Skeletal muscle satellite cell (primary cell): ENCODE measurements around the gene GDNF.

ENCODE experiments used
- H3K27me3 ChIP-seq: 2 replicates; pipeline ENCODE4 v1.7.0; 2013; ENCODE audit warnings: low read length; ENCODE audit not compliant: control insufficient read depth, insufficient read depth
- H3K36me3 ChIP-seq: 2 replicates; pipeline ENCODE4 v1.7.0; 2013; ENCODE audit warnings: mild to moderate bottlenecking, control low read depth, low read length; ENCODE audit not compliant: insufficient read depth
- H3K4me1 ChIP-seq: 2 replicates; pipeline ENCODE4 v1.7.0; 2013; ENCODE audit warnings: low read length; ENCODE audit not compliant: control insufficient read depth, insufficient read depth
- H3K4me2 ChIP-seq: 2 replicates; pipeline ENCODE4 v1.7.0; 2013; ENCODE audit warnings: mild to moderate bottlenecking, low read length
- H3K4me3 ChIP-seq: 2 replicates; pipeline ENCODE4 v1.7.0; 2013; ENCODE audit warnings: low read length
- H3K9ac ChIP-seq: 2 replicates; pipeline ENCODE4 v1.7.0; 2013; ENCODE audit warnings: mild to moderate bottlenecking, low read depth, low read length, moderate library complexity
- H3K9me3 ChIP-seq: replicated peaks from 2 replicates; pipeline ENCODE4 v1.7.0; 2013; ENCODE audit warnings: mild to moderate bottlenecking, control low read depth, low read length

The GDNF gene

DNA sequence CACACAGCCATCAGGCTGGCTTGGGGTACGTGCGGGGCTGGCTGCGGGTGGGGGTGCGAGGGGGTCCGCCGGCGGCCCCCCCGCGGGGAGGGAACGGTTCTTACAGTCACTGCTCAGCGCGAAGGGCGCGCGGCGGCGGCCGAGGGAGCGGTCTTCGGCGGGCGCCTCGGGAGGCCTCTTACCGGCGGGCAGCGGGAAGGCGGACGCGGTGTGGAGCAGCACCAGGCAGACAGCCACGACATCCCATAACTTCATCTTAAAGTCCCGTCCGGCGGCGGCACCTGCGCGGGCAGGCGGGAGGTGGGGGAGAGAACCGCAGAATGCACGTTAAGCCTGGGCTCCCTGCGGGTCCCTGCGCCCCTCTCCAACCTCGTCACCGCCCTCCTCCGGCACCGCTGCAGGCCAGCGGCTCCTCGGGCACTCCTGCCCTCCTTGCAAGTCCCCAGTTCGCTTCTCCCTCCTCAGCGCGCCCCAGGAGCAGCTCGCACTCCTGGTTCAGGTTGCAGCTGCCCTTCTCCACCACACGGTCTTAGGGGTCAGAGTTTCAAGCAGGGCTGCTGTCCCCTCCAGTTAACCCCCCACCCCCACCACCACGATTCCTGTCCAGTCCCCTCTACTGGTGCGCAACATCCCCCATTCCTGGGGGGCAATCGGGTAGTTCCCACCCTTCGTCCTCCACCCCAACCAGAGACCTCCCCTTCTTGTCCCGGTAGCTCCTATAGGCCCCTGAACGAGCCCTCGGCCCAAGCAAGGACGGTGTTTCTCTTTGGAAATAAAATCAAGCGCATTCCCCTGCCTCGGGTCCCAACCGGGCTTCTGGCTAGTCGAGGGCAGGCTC, 5.1 kb downstream of the GDNF start:
- H3K27me3 ChIP-seq = peaks cover 35% of the 10 kb centered on the region
- H3K4me1 ChIP-seq = peaks cover 36% of the 10 kb centered on the region
- no peak overlapping the region for H3K9ac ChIP-seq
- no peaks in the 10 kb centered on the region for H3K9me3 ChIP-seq
- H3K4me2 ChIP-seq = no peak overlapping the region
- no peak overlapping the region for H3K4me3 ChIP-seq
- no peaks in the 10 kb centered on the region for H3K36me3 ChIP-seq

DNA sequence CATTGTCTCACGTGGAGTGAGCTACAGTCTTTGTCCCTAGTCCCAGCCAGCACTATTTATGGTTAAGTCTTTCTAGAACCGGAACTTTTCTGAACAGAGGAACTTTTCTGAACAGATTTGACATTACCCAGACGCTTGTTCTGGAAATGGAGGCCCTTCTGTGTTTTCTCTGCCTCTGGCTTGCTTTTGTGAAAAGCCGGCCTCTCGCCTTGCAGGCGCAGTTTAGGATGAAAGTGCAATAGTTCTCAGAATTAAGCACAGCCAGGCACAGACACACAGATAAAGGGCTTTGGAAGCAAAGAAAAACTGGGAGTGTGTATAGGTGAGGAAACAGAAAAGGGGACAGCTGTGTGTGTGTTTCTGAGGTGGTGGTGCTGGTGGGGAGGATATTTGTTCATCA, 5.9 kb downstream of the GDNF start:
- Histone ChIP-seq H3K4me1 (peaks cover 29% of the 10 kb centered on the region), H3K9ac (no peak overlapping the region), H3K4me3 (no peak overlapping the region), H3K4me2 (no peak overlapping the region), H3K36me3 (no peaks in the 10 kb centered on the region), H3K9me3 (no peaks in the 10 kb centered on the region), H3K27me3 (peaks cover 29% of the 10 kb centered on the region)

DNA sequence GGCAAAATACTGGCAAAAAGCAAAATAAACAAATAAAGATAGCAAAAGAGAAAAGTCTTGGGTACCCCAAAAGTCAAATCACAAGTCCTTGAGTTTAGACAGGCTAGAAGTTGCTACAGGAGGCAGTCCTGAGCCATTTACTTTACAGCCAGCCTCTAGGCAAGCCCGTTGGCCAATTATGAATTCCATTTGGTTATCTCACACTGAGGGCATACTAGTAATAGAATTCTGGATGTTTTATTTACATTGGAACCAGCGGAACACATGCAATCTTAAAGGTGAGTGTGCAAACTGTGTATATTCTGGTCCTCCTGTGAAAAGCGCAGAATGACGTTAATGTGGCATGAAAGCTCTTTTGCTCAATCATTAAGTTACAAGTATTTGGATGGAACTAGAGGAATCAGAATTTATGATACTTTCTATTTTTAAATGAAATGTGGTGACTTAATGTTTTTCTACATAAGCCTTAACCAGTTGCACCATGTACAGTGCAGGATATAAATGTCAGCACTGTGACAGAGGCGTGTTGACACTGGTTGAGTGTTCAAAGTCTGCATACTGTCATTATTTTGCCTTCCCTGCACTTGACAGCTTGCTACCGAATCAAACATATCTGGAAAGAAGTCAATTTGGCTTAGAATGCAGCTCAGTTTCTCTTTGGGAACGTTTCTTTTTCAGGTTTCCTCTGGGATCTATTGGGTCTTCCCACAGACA, 7.9 kb downstream of the GDNF start:
- H3K27me3 ChIP-seq = peaks cover 21% of the 10 kb centered on the region
- no peak overlapping the region for H3K9ac ChIP-seq
- no peaks in the 10 kb centered on the region for H3K9me3 ChIP-seq
- no peak overlapping the region for H3K4me3 ChIP-seq
- no peak overlapping the region for H3K4me2 ChIP-seq
- peaks cover 14% of the 10 kb centered on the region for H3K4me1 ChIP-seq
- no peaks in the 10 kb centered on the region for H3K36me3 ChIP-seq

DNA sequence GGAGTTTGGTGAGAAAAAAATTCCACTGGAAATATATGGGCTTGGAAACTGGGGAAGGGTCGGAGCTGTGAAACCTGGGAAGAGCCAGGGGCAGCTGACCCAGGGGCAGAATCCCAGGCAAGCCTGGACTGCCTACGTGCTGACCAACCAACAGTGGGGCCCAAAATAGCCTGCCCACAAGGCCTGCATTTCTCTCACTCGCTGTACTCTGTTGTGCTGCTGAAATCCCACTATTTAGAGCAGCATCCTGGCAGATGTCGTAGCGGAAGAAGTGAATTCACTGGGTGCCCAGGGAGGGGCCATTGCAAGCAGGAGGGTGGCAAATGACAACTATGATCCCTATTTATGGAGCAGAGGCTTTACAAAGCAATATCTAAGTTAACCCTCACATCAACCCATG, 9.5 kb downstream of the GDNF start:
- Histone ChIP-seq H3K9me3 (no peaks in the 10 kb centered on the region), H3K27me3 (peaks cover 12% of the 10 kb centered on the region), H3K4me3 (no peak overlapping the region), H3K4me2 (no peak overlapping the region), H3K4me1 (peaks cover 6% of the 10 kb centered on the region), H3K9ac (no peak overlapping the region), H3K36me3 (no peaks in the 10 kb centered on the region)

DNA sequence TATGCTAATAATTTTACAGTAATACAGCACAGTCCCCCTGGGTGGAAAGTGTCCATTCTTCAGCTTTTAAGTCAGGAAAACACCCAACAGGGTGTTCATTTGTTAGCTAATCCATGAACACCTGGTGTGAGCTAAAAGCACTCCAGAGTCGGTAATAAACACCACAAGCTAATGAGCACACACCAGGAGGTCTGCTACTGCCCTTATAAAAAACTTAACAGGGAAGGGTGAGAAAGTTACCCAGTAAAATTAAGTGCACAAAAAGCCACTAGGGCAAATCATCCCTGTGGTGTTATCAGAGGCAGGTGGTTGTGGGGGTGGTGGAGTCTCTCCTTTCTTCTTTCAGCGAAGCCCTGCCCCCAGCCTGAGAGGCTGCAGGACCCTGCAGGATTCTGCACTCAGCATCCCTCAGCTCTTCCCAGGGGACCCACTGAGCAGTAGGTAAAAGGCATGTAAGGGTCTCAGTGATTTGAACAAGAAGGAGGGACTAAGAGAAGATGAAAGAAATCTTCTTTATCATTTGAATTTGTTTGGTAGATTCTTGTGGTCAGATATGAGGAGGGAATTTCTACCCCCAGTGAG, 14.4 kb downstream of the GDNF start:
- Histone ChIP-seq H3K27me3 (no peaks in the 10 kb centered on the region), H3K9me3 (no peaks in the 10 kb centered on the region), H3K36me3 (no peaks in the 10 kb centered on the region), H3K9ac (no peak overlapping the region), H3K4me2 (no peak overlapping the region), H3K4me3 (no peak overlapping the region), H3K4me1 (no peaks in the 10 kb centered on the region)

DNA sequence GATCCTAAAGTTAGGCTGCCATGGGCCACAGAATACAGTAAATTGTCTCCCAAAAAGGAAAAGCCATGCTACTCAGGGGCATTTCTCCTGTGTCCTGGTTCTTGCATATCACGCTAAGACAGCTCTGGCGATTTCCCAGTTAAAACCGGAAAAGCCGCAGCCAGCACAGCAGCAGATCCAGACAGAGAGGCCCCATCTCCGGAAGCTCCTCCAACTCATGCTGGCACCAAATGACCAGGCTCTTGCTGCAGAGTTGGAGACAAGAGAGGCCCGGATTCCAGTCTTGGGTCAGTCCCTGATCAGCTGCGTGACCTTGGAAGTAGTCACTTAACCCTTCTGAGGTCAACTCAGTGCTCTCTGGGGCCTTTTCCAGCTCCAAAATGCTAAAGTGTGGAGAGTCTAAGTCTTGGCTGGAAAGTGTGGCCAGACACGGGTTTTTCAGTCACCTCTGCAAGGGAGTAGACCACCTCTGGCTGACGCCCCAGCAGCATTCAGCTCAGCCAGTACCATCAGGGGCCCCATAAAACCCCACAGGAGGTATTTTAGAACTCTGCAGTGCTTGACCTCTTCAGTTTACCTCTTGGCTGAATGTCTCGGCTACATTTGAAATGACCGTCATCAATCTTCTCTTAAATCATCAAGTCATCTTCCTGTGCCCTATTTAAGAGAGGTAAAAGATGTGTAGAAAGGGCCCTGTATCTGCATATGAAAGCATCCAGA, 16.2 kb downstream of the GDNF start:
- Histone ChIP-seq H3K27me3 (no peaks in the 10 kb centered on the region), H3K4me1 (no peaks in the 10 kb centered on the region), H3K4me3 (no peak overlapping the region), H3K9ac (no peak overlapping the region), H3K36me3 (no peaks in the 10 kb centered on the region), H3K9me3 (no peaks in the 10 kb centered on the region), H3K4me2 (no peak overlapping the region)

- peaks cover 2% of the 10 kb centered on the region for H3K4me1 ChIP-seq
- H3K9ac ChIP-seq = no peak overlapping the region
- H3K4me3 ChIP-seq = no peak overlapping the region
- H3K9me3 ChIP-seq = no peaks in the 10 kb centered on the region
- H3K4me2 ChIP-seq = no peak overlapping the region
- H3K27me3 ChIP-seq = no peaks in the 10 kb centered on the region
- no peaks in the 10 kb centered on the region for H3K36me3 ChIP-seq
These were observed 23.0 kb downstream of the GDNF start for GRCh38 chr5:37816883-37817282.

DNA sequence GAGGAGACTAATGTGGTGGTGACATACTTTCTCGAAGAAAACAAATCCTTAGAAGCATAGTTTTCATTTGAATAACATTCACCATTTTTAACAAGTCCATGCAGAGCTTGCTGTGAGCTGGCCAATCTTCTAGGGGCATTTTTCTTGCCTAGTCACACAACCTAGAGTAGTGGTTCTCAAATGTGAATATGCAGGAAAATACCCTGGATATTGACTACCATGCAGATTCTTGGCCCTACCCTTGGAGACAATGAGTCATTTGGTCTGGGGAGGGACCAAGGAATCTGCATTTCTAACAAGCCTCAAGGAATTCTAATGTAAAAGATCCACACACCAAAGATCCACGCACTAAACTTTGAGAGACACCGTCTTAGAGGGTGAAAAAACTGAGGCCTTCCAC, 23.5 kb downstream of the GDNF start:
- no peaks in the 10 kb centered on the region for H3K9me3 ChIP-seq
- no peak overlapping the region for H3K9ac ChIP-seq
- no peaks in the 10 kb centered on the region for H3K27me3 ChIP-seq
- H3K4me3 ChIP-seq = no peak overlapping the region
- H3K4me1 ChIP-seq = peaks cover 8% of the 10 kb centered on the region
- no peak overlapping the region for H3K4me2 ChIP-seq
- H3K36me3 ChIP-seq = no peaks in the 10 kb centered on the region

GRCh38 chr5:37815913-37816312, 23.9 kb downstream of the GDNF start:
- H3K9ac ChIP-seq = no peak overlapping the region
- H3K4me1 ChIP-seq = peaks cover 12% of the 10 kb centered on the region
- H3K9me3 ChIP-seq = no peaks in the 10 kb centered on the region
- H3K36me3 ChIP-seq = no peaks in the 10 kb centered on the region
- H3K4me2 ChIP-seq = no peak overlapping the region
- H3K4me3 ChIP-seq = no peak overlapping the region
- no peaks in the 10 kb centered on the region for H3K27me3 ChIP-seq

DNA sequence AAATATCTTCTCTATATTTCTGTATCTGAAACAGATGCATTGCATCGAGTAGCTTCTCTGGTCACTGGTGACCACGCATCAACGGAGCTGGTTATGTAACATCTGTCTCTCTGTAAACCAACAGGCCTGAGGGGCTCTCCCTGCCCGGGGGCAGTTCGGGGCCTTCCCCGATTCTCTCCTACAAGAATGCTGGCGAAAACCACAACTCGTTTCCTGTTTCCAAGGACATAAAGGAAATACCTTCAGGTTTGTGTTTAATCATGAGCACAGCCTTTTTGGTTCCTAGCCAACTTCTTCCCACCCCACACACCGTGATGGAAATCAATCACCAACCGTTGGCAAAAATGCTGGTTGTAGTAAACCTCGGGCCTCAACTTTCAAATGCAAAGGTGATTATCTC, 25.1 kb downstream of the GDNF start:
- no peaks in the 10 kb centered on the region for H3K9me3 ChIP-seq
- no peak overlapping the region for H3K4me3 ChIP-seq
- no peak overlapping the region for H3K4me2 ChIP-seq
- no peaks in the 10 kb centered on the region for H3K36me3 ChIP-seq
- H3K4me1 ChIP-seq = peaks cover 22% of the 10 kb centered on the region
- H3K9ac ChIP-seq = no peak overlapping the region
- H3K27me3 ChIP-seq = no peaks in the 10 kb centered on the region

- H3K9ac ChIP-seq = no peak overlapping the region
These were observed 27.5 kb downstream of the GDNF start for GRCh38 chr5:37812365-37812764.

More at GRCh38 chr5:37812365-37812764, 27.5 kb downstream of the GDNF start:
- H3K4me2 ChIP-seq = no peak overlapping the region
- H3K9me3 ChIP-seq = no peaks in the 10 kb centered on the region
- H3K4me1 ChIP-seq = peaks cover 22% of the 10 kb centered on the region
- no peak overlapping the region for H3K4me3 ChIP-seq
- H3K36me3 ChIP-seq = no peaks in the 10 kb centered on the region
- H3K27me3 ChIP-seq = no peaks in the 10 kb centered on the region
